ENCODE data around the gene DNAJC6.

Gene DNAJC6

DNA sequence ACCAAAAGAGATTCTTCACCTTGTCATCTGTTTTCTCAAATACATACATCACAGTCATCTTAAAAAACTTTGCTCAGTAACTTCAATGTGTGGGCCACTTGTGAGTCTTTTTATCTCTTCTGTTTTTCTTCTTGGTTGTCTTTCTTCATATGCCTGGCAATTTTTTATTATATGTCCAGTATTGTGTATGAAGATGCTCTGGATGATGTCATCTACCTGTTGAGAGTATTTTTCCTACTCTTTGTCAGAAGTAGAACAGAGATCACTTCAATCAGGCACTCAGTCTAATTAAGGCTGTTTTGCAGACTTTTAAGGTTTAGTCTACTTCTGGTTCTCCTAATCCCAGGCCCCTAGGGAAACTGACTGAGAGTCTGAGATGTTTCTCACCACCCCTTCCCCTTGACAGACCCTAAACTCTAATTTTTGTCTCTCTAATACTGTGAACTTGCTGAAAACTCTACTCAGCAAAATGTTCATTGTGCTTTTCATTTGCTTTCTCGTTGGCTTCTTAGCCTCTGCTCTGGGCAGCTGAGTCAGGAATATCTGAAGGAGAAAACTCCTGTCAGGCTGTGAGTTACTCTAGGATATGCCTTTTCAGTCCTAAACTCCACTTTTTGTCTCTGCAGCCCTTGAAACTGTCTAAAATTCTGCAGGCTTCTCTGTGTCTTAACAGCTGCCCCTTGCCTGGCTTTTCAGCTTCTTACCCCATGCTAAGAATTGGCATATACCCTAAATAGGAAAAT is 33.0 kb upstream of the DNAJC6 start:
- Histone ChIP-seq H3K4me3 (ENCODE audit: low read depth, low read length) (no peak overlapping the region), H3K36me3 (no peaks in the 10 kb centered on the region), H3K9me3 (ENCODE audit: severe bottlenecking) (no peaks in the 10 kb centered on the region), H3K27ac (no peak overlapping the region), H3K27me3 (ENCODE audit: insufficient read depth, low read depth, severe bottlenecking) (no peaks in the 10 kb centered on the region)
- DNase-seq, result no peak
- TF ChIP-seq, protein P1, sequence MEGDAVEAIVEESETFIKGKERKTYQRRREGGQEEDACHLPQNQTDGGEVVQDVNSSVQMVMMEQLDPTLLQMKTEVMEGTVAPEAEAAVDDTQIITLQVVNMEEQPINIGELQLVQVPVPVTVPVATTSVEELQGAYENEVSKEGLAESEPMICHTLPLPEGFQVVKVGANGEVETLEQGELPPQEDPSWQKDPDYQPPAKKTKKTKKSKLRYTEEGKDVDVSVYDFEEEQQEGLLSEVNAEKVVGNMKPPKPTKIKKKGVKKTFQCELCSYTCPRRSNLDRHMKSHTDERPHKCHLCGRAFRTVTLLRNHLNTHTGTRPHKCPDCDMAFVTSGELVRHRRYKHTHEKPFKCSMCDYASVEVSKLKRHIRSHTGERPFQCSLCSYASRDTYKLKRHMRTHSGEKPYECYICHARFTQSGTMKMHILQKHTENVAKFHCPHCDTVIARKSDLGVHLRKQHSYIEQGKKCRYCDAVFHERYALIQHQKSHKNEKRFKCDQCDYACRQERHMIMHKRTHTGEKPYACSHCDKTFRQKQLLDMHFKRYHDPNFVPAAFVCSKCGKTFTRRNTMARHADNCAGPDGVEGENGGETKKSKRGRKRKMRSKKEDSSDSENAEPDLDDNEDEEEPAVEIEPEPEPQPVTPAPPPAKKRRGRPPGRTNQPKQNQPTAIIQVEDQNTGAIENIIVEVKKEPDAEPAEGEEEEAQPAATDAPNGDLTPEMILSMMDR (IDR thresholded peaks at IDR 0.05; ENCODE audit: low read depth, low read length), result no peak

DNA sequence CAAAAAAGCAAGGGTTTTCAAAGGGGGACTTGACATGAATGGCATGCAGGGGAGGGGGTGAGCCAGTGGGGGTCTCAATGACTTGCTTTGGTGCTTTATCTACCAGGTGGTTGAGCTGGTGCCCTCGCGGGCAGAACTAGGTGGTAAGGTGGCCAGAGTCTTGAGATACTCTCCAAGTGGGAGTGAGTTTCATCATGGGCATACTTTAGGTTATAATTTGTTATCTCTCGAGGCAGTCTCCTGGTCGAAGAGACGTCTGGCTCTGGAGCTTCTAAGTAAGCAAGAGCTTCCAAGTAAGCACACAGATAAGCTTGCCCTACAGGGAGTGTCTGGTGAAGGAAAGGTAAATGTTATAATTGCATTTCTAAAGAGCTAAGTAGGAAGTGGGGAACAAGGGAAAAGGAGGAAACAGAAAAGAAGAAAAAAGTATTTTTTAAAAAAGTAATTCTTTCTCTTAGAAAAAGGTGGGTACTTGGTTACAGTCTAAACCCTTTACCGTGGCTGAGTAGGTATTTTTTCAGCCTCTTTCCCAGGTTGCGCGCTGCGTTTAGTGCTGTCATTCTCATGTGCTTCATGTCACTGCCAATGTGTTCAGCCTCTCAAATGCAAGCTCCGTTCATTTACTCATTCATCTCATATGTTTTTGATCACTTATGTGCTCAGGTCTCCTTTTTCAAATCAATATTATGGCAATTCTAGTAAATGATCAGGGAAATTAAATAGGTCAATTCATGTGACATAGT is 31.6 kb upstream of the DNAJC6 start:
- Histone ChIP-seq H3K36me3 (no peaks in the 10 kb centered on the region), H3K4me3 (ENCODE audit: low read depth, low read length) (no peak overlapping the region), H3K27me3 (ENCODE audit: insufficient read depth, low read depth, severe bottlenecking) (no peaks in the 10 kb centered on the region), H3K9me3 (ENCODE audit: severe bottlenecking) (no peaks in the 10 kb centered on the region), H3K27ac (no peak overlapping the region)
- DNase-seq, result no peak
- TF ChIP-seq, protein P1 (IDR thresholded peaks at IDR 0.05; ENCODE audit: low read depth, low read length), result no peak

GRCh38 chr1:65278376-65279069 is 30.8 kb upstream of the DNAJC6 start:
- no peaks in the 10 kb centered on the region for H3K27me3 ChIP-seq (ENCODE audit: insufficient read depth, low read depth, severe bottlenecking)
- TF ChIP-seq, protein P1 (IDR thresholded peaks at IDR 0.05; ENCODE audit: low read depth, low read length), result no peak
- H3K9me3 ChIP-seq (ENCODE audit: severe bottlenecking), result no peaks in the 10 kb centered on the region
- no peaks in the 10 kb centered on the region; the same call in 1 of the 2 replicates for H3K36me3 ChIP-seq
- no peak overlapping the region for H3K27ac ChIP-seq
- no peak overlapping the region for H3K4me3 ChIP-seq (ENCODE audit: low read depth, low read length)
- DNase-seq, result no peak

DNA sequence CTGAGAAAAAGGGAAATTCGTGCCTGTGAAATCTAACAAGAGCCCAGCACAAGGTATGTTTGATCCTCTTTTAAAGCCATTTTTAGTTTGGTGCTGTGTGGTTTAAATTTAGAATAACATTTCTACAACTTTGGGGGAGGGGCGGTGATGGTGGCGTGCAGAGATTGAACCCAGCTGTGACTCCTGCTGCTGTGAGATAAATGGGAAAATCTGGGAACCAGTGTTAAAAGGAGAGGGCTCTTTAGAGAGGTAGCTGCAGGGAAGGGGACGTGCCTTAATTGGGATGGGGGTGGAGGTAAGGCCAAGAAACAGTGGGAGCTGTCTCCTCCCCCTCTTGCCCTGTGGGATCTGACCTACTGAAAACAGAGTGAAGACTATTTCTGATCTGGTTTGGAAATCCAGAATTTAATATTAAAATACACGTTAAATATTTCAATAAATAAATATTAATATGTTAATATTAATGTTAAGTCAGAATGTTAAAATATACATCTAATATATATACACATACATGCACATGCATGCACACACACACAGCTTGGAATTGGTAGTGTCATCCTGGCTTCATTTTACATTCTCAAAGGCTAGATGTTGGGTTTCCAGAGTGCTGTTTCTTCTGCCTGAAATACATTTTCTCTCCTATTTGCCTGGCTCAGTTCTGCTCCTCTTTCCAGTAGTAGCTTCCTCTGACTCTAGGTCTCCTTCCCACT is 30.1 kb upstream of the DNAJC6 start:
- DNase-seq, result no peak
- Histone ChIP-seq H3K27ac (no peak overlapping the region), H3K27me3 (ENCODE audit: insufficient read depth, low read depth, severe bottlenecking) (no peaks in the 10 kb centered on the region), H3K9me3 (ENCODE audit: severe bottlenecking) (no peaks in the 10 kb centered on the region), H3K36me3 (no peaks in the 10 kb centered on the region; the same call in 1 of the 2 replicates), H3K4me3 (ENCODE audit: low read depth, low read length) (no peak overlapping the region)
- TF ChIP-seq, protein P1 (IDR thresholded peaks at IDR 0.05; ENCODE audit: low read depth, low read length), result no peak

DNA sequence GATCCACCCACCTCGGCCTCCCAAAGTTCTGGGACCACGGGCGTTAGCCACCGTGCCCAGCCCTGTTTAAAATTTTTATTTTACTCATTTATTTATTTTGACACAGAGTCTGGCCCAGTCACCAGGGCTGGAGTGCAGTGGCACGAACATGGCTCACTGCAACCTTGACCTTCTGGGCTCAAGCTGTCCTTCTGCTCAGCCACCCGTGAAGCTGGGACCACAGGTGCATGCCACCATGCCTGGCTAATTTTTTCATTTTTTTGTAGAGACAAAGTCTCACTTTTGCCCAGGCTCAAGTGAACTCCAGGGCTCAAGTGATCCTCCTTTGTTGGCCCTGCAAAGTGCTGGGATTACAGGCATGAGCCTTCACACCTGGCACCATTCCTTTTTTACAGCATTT is 27.5 kb upstream of the DNAJC6 start:
- no peaks in the 10 kb centered on the region; the same call in 1 of the 2 replicates for H3K36me3 ChIP-seq
- H3K27ac ChIP-seq, result no peak overlapping the region
- TF ChIP-seq, protein P1 (IDR thresholded peaks at IDR 0.05; ENCODE audit: low read depth, low read length), result no peak
- H3K4me3 ChIP-seq (ENCODE audit: low read depth, low read length), result no peak overlapping the region
- H3K9me3 ChIP-seq (ENCODE audit: severe bottlenecking), result no peaks in the 10 kb centered on the region
- H3K27me3 ChIP-seq (ENCODE audit: insufficient read depth, low read depth, severe bottlenecking), result no peaks in the 10 kb centered on the region
- DNase-seq, result no peak
